ENCODE measurements around the gene GPATCH2L. TPM values are rescaled to one million over a fixed set of nuclear protein-coding genes. Genes with fewer than 3 reads are reported as not detected.

Gene GPATCH2L
- total RNA-seq, 4 donors from 2014 or later: 27.6 to 69.9 (median 43.0) TPM

- no peak for DNase-seq (ENCODE audit: low spot score in 2 of 2)
- H3K27ac ChIP-seq: no peak overlapping the region
- no peaks in the 10 kb centered on the region for H3K27me3 ChIP-seq
- TF ChIP-seq POLR2AphosphoS5 (IDR thresholded peaks at IDR 0.05) (no peak), POLR2A (IDR thresholded peaks at IDR 0.05) (no peak), EP300 (IDR thresholded peaks at IDR 0.05) (no peak)
- TF ChIP-seq, protein P1, sequence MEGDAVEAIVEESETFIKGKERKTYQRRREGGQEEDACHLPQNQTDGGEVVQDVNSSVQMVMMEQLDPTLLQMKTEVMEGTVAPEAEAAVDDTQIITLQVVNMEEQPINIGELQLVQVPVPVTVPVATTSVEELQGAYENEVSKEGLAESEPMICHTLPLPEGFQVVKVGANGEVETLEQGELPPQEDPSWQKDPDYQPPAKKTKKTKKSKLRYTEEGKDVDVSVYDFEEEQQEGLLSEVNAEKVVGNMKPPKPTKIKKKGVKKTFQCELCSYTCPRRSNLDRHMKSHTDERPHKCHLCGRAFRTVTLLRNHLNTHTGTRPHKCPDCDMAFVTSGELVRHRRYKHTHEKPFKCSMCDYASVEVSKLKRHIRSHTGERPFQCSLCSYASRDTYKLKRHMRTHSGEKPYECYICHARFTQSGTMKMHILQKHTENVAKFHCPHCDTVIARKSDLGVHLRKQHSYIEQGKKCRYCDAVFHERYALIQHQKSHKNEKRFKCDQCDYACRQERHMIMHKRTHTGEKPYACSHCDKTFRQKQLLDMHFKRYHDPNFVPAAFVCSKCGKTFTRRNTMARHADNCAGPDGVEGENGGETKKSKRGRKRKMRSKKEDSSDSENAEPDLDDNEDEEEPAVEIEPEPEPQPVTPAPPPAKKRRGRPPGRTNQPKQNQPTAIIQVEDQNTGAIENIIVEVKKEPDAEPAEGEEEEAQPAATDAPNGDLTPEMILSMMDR (IDR thresholded peaks at IDR 0.05): no peak
- no peaks in the 10 kb centered on the region for H3K9me3 ChIP-seq
- 91% methylated on average over 5 of the region's 5 CpGs for WGBS
- H3K4me1 ChIP-seq: peaks cover 10% of the 10 kb centered on the region
- H3K36me3 ChIP-seq: peaks cover 56% of the 10 kb centered on the region
- no peak overlapping the region for H3K4me3 ChIP-seq
These were observed 49.4 kb downstream of the GPATCH2L start for GRCh38 chr14:76201162-76201561.

GRCh38 chr14:76203086-76204001 lies 51.6 kb downstream of the GPATCH2L start:
- peaks cover 34% of the 10 kb centered on the region for H3K36me3 ChIP-seq
- H3K27ac ChIP-seq: no peak overlapping the region
- no peak for DNase-seq (ENCODE audit: low spot score in 2 of 2)
- WGBS: 69% methylated on average over 11 of the region's 11 CpGs
- TF ChIP-seq, protein P1 (IDR thresholded peaks at IDR 0.05): no peak
- no peak for TF ChIP-seq POLR2AphosphoS5 (IDR thresholded peaks at IDR 0.05)
- no peak for TF ChIP-seq EP300 (IDR thresholded peaks at IDR 0.05)
- TF ChIP-seq POLR2A (IDR thresholded peaks at IDR 0.05): no peak
- peaks cover 10% of the 10 kb centered on the region for H3K4me1 ChIP-seq
- H3K27me3 ChIP-seq: no peaks in the 10 kb centered on the region
- no peak overlapping the region for H3K4me3 ChIP-seq
- no peaks in the 10 kb centered on the region for H3K9me3 ChIP-seq

DNA sequence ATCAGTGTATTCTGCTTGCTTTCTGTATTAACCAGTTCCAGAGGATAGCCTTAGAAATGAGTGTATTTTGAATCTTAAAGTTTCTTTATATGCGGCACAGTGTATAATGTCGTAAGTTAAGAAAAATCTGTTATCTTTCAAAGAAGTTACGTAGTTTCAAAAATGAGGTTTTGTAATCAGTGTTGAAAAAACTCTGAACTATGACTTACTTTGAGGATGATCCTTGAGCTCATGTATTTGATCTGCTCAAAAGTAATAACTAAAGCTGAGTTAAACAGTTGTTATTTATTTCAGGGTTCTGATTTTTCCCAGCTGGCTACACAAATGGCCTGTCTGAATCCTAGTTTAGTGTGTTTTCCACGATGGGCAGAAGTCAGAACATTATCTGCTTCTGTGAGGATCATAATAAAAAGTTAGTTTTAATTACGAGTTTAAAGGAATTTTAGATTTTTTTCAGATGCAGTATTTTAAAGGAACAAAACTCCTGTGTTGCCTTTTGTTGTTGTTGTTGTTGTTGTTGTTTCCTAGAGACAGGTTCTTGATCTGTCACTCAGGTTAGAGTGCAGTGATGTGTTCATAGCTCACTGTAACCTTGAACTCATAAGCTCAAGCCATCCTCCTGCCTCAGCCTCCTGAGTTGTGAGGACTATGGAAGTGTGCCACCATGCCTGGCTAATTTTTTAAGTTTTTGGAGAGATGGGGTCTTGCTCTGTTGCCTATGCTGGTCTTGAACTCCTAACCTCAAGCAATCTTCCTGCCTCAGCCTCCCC lies 52.9 kb downstream of the GPATCH2L start:
- no peak overlapping the region for H3K4me3 ChIP-seq
- H3K27ac ChIP-seq: no peak overlapping the region
- H3K4me1 ChIP-seq: peaks cover 10% of the 10 kb centered on the region
- H3K36me3 ChIP-seq: peaks cover 28% of the 10 kb centered on the region
- no peak for DNase-seq (ENCODE audit: low spot score in 2 of 2)
- TF ChIP-seq POLR2AphosphoS5 (IDR thresholded peaks at IDR 0.05) (no peak), POLR2A (IDR thresholded peaks at IDR 0.05) (no peak), EP300 (IDR thresholded peaks at IDR 0.05) (no peak)
- TF ChIP-seq, protein P1 (IDR thresholded peaks at IDR 0.05): no peak
- H3K9me3 ChIP-seq: no peaks in the 10 kb centered on the region
- WGBS: 90% methylated on average over 5 of the region's 5 CpGs
- H3K27me3 ChIP-seq: no peaks in the 10 kb centered on the region

GRCh38 chr14:76205708-76206107 lies 54.0 kb downstream of the GPATCH2L start:
- Histone ChIP-seq H3K9me3 (no peaks in the 10 kb centered on the region), H3K4me1 (peaks cover 10% of the 10 kb centered on the region), H3K27me3 (no peaks in the 10 kb centered on the region), H3K27ac (no peak overlapping the region), H3K4me3 (no peak overlapping the region), H3K36me3 (peaks cover 18% of the 10 kb centered on the region)
- TF ChIP-seq POLR2AphosphoS5 (IDR thresholded peaks at IDR 0.05): no peak
- no peak for TF ChIP-seq EP300 (IDR thresholded peaks at IDR 0.05)
- TF ChIP-seq POLR2A (IDR thresholded peaks at IDR 0.05): no peak
- TF ChIP-seq, protein P1 (IDR thresholded peaks at IDR 0.05): no peak
- no peak for DNase-seq (ENCODE audit: low spot score in 2 of 2)
- 81% methylated on average over 5 of the region's 5 CpGs for WGBS

DNA sequence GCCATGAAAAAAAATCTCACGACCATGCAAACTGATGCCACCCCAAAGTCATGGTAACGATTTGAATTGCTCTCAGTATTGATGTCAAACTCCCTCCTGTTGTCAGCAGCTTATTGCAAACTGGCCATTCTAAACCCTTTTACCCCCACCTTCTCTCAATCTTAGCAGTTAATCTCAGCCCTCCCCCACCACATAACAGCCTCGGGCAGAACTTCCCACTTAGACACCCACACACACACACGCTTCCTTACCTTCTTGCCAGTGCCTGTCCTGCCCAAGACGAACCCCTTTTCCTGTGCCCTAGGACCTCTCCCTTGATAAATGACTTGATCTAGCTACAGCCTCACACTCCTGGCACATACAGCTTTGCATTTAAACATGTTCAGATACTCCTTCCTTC lies 56.6 kb downstream of the GPATCH2L start:
- Histone ChIP-seq H3K27me3 (no peaks in the 10 kb centered on the region), H3K36me3 (no peaks in the 10 kb centered on the region), H3K27ac (no peak overlapping the region), H3K4me1 (peaks cover 3% of the 10 kb centered on the region), H3K4me3 (no peak overlapping the region), H3K9me3 (no peaks in the 10 kb centered on the region)
- WGBS: 29% methylated on average over 5 of the region's 5 CpGs
- TF ChIP-seq POLR2A (IDR thresholded peaks at IDR 0.05) (no peak), EP300 (IDR thresholded peaks at IDR 0.05) (no peak), POLR2AphosphoS5 (IDR thresholded peaks at IDR 0.05) (no peak)
- TF ChIP-seq, protein P1 (IDR thresholded peaks at IDR 0.05): no peak
- no peak for DNase-seq (ENCODE audit: low spot score in 2 of 2)

Data from suprapubic skin (tissue), 4 donors.